Iris pigment epithelial cell (primary cell): ENCODE results near the gene PKD1L1.
A peak's percentile ranks its signal among the peaks of the same experiment; 100 is the strongest.
"Not testable (repeated sequence)": the region's sequence is repeated elsewhere in the genome, so short reads cannot be mapped to it uniquely, and the experiment has no call there.

ENCODE experiments used
- DNase-seq: peaks from one replicate; pipeline ENCODE4 v3.0.0-alpha.2; 2011; ENCODE audit warnings: low read depth

The PKD1L1 gene

GRCh38 chr7:47794016-47794415 lies 154.2 kb downstream of the PKD1L1 start:
- DNase-seq = no peak

GRCh38 chr7:47793186-47793585 lies 155.1 kb downstream of the PKD1L1 start:
- DNase-seq = not testable (repeated sequence)

GRCh38 chr7:47792521-47793121 lies 155.6 kb downstream of the PKD1L1 start:
- peak; percentile 68 for DNase-seq

GRCh38 chr7:47791682-47792081 lies 156.6 kb downstream of the PKD1L1 start:
- DNase-seq = no peak

GRCh38 chr7:47788083-47788482 lies 160.2 kb downstream of the PKD1L1 start:
- no peak for DNase-seq

- DNase-seq = peak; percentile 53
Measured at GRCh38 chr7:47787249-47788069, 160.8 kb downstream of the PKD1L1 start.

GRCh38 chr7:47786557-47787248 lies 161.6 kb downstream of the PKD1L1 start:
- peak; percentile 99 for DNase-seq

- DNase-seq = no peak
Measured at GRCh38 chr7:47785923-47786556, 162.2 kb downstream of the PKD1L1 start.

GRCh38 chr7:47783456-47784223 lies 164.6 kb downstream of the PKD1L1 start:
- DNase-seq = peak; percentile 99

GRCh38 chr7:47782792-47783191 lies 165.5 kb downstream of the PKD1L1 start:
- no peak for DNase-seq

GRCh38 chr7:47782022-47782421 lies 166.2 kb downstream of the PKD1L1 start:
- peak; percentile 66 for DNase-seq

GRCh38 chr7:47780555-47780954 lies 167.7 kb downstream of the PKD1L1 start:
- no peak for DNase-seq

GRCh38 chr7:47779341-47779771 lies 168.9 kb downstream of the PKD1L1 start:
- no peak for DNase-seq

- no peak for DNase-seq
Measured at GRCh38 chr7:47778153-47778661, 170.1 kb downstream of the PKD1L1 start.

GRCh38 chr7:47777531-47778152 lies 170.6 kb downstream of the PKD1L1 start:
- DNase-seq = no peak

GRCh38 chr7:47776335-47776734 lies 171.9 kb downstream of the PKD1L1 start:
- no peak for DNase-seq

GRCh38 chr7:47775238-47775637 lies 173.0 kb downstream of the PKD1L1 start:
- DNase-seq = no peak

GRCh38 chr7:47772492-47772891 lies 175.8 kb downstream of the PKD1L1 start:
- DNase-seq = no peak

- no peak for DNase-seq
Measured at GRCh38 chr7:47771990-47772360, 176.3 kb downstream of the PKD1L1 start.

GRCh38 chr7:47771336-47771989 lies 176.8 kb downstream of the PKD1L1 start:
- no peak for DNase-seq

GRCh38 chr7:47766126-47766525 lies 182.1 kb downstream of the PKD1L1 start:
- DNase-seq = no peak
